KMS-11 (cell line): ENCODE data around the gene IQCE.

ENCODE experiments used
- H2AFZ ChIP-seq: fragments of 200-600 bp; sonication (generic); 2 replicates; pipeline ENCODE4 v1.6.1; 2016; ENCODE audit warnings: antibody characterized with exemption, mixed run types, low read depth
- H3K27ac ChIP-seq: fragments of 200-600 bp; sonication (generic); 2 replicates; pipeline ENCODE4 v1.6.1; 2016; ENCODE audit warnings: mild to moderate bottlenecking, mixed run types
- H3K27me3 ChIP-seq: fragments of 200-600 bp; sonication (generic); 2 replicates; pipeline ENCODE4 v1.6.1; 2017; ENCODE audit warnings: mild to moderate bottlenecking, low read depth, mixed run types, moderate library complexity; ENCODE audit not compliant: insufficient read depth
- H3K36me3 ChIP-seq: fragments of 200-600 bp; sonication (generic); 2 replicates; pipeline ENCODE4 v1.6.1; 2017; ENCODE audit warnings: mild to moderate bottlenecking, mixed run types; ENCODE audit not compliant: insufficient read depth
- H3K4me1 ChIP-seq: fragments of 200-600 bp; sonication (generic); 2 replicates; pipeline ENCODE4 v1.6.1; 2016; ENCODE audit warnings: mild to moderate bottlenecking, low read depth, mixed run types; ENCODE audit not compliant: poor library complexity, severe bottlenecking
- H3K4me2 ChIP-seq: fragments of 200-600 bp; sonication (generic); 2 replicates; pipeline ENCODE4 v1.7.0; 2016; ENCODE audit warnings: mild to moderate bottlenecking, mixed run types
- H3K4me3 ChIP-seq: fragments of 200-600 bp; sonication (generic); IDR thresholded peaks from 2 replicates; pipeline ENCODE4 v1.6.1; 2017; ENCODE audit warnings: low read depth, low read length, mixed read lengths; ENCODE audit not compliant: insufficient read depth
- H3K79me2 ChIP-seq: fragments of 200-600 bp; sonication (generic); 2 replicates; pipeline ENCODE4 v1.6.1; 2016; ENCODE audit warnings: low read depth, mixed run types; ENCODE audit not compliant: insufficient read depth
- H3K9ac ChIP-seq: fragments of 200-600 bp; sonication (generic); 2 replicates; pipeline ENCODE4 v1.6.1; 2016; ENCODE audit warnings: mild to moderate bottlenecking, mixed run types
- H4K20me1 ChIP-seq: fragments of 200-600 bp; sonication (generic); 2 replicates; pipeline ENCODE4 v1.6.1; 2016; ENCODE audit warnings: mild to moderate bottlenecking, mixed run types; ENCODE audit not compliant: insufficient read depth
- TF ChIP-seq, protein P1 (sequence below): fragments of 200-600 bp; sonication (generic); conservative IDR thresholded peaks from 2 replicates; pipeline ENCODE4 v1.6.1; 2017; ENCODE audit warnings: low read depth, mild to moderate bottlenecking, antibody characterized with exemption, low read length, moderate library complexity, mixed read lengths

The IQCE gene

DNA sequence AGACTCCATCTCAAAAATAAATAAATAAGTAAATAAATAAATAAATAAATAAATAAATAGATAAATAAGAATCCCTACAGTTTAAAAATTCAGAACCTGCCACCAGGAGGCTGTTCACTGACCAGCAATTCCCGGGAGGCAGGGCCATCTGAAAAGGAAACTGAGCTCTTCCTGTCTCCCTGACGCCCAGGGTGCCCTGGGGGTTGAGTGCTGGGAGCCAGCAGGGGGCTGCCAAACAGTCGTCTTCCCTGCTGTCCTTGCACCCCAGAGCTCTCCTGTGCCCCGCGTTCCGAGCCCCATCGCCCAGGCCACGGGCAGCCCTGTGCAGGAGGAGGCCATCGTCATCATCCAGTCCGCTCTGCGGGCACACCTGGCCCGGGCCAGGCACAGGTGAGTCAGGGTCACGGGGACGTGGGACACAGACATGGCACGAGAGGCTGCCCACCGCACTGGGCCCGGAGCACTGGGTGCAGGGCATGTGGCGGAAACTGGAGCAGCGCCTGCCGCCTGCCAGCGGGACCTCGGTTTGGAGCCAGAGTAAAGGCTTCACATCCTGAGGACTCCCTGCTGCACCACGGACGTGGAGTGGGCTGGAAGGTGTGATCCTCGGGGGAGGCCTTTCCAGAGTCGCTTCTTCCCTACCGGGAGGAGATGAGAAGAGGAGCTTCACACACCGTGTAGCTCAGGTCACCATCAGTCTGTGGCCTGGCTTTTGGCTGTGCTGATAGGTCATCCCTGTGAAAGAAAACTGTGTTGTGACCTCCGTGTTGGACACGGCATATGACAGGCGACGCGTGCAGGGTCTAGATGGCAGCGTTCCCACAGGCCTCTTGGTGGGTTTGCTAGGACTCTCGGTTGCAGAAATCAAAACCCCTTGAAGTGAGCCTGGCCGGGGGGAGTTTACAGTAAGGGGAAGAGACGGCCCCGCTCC, 47.1 kb downstream of the IQCE start:
- Histone ChIP-seq H3K36me3 (no peaks in the 10 kb centered on the region), H3K4me3 (no peak overlapping the region), H3K9ac (no peak overlapping the region), H3K79me2 (no peaks in the 10 kb centered on the region), H4K20me1 (no peaks in the 10 kb centered on the region), H3K27me3 (no peaks in the 10 kb centered on the region), H3K4me2 (no peak overlapping the region), H3K27ac (no peak overlapping the region), H3K4me1 (no peaks in the 10 kb centered on the region), H2AFZ (no peak overlapping the region)
- TF ChIP-seq, protein P1, sequence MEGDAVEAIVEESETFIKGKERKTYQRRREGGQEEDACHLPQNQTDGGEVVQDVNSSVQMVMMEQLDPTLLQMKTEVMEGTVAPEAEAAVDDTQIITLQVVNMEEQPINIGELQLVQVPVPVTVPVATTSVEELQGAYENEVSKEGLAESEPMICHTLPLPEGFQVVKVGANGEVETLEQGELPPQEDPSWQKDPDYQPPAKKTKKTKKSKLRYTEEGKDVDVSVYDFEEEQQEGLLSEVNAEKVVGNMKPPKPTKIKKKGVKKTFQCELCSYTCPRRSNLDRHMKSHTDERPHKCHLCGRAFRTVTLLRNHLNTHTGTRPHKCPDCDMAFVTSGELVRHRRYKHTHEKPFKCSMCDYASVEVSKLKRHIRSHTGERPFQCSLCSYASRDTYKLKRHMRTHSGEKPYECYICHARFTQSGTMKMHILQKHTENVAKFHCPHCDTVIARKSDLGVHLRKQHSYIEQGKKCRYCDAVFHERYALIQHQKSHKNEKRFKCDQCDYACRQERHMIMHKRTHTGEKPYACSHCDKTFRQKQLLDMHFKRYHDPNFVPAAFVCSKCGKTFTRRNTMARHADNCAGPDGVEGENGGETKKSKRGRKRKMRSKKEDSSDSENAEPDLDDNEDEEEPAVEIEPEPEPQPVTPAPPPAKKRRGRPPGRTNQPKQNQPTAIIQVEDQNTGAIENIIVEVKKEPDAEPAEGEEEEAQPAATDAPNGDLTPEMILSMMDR = no peak

DNA sequence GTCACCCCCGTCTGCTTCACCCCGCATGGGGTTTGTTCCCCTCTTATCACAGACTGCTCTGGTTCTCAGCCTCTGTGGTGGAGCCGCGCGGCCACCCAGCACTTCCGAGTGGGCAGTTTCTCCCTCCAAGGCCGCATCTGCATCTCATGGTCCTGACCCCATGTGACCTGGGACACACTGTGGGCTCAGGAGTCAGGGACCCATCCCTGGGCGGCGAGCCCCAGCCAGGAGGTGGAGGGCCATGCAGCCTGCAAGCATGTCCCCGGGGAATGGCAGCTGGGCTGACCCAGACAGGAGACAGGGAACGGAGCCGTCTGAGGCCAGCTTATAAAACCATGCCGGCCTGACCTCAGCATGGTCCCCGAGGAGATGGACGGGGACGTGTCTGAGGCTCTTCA, 47.8 kb downstream of the IQCE start:
- no peak overlapping the region for H2AFZ ChIP-seq

DNA sequence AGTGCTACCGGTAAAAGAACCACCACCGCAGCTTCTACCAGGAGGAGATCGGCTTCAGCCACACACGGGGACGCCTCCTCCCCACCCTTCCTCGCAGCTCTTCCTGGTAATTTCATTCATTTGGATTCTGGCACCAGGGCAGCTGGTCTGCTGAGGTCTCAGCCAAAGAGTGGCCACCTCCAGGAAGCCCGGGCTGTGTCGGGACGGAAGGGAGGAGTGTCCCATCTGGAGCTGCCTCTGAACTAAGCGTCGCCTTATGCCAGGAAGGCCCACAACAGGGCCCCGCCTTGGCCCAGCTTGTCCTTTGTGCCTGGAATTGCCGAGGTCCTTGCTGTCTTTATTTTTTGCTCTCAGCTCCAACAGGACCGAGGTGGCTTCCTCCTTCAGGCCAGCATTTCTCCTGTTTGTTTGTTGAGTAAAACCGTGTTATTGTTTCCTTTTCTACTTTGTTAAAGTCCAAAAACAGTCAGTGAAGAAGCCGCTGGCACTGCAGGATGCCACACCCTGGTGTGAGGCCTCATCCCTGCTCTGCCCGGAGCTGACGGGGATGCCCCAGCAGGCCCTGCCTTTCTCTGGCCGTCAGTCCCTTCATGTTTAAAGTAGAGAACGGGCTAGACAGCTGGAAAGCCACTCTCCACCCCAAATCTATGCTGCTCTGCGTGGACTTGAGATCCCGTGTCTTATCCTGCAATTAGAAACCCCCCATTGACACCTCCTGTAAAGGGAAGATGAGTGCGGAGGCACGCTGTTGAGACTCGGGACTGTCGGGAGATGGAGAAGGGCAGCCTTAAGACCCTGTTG, 48.5 kb downstream of the IQCE start:
- H4K20me1 ChIP-seq = no peaks in the 10 kb centered on the region
- H3K27ac ChIP-seq = no peak overlapping the region
- no peak overlapping the region for H2AFZ ChIP-seq
- H3K4me2 ChIP-seq = no peak overlapping the region
- no peaks in the 10 kb centered on the region for H3K27me3 ChIP-seq
- no peaks in the 10 kb centered on the region for H3K4me1 ChIP-seq
- TF ChIP-seq, protein P1 = no peak
- H3K4me3 ChIP-seq = no peak overlapping the region
- H3K79me2 ChIP-seq = no peaks in the 10 kb centered on the region
- H3K9ac ChIP-seq = no peak overlapping the region
- no peaks in the 10 kb centered on the region for H3K36me3 ChIP-seq

More for the DNA sequence above, 47.8 kb downstream of the IQCE start:
- Histone ChIP-seq H3K9ac (no peak overlapping the region), H3K79me2 (no peaks in the 10 kb centered on the region), H3K4me3 (no peak overlapping the region), H3K27me3 (no peaks in the 10 kb centered on the region), H3K4me2 (no peak overlapping the region), H3K27ac (no peak overlapping the region), H3K36me3 (no peaks in the 10 kb centered on the region), H4K20me1 (no peaks in the 10 kb centered on the region), H3K4me1 (no peaks in the 10 kb centered on the region)
- TF ChIP-seq, protein P1 = no peak

DNA sequence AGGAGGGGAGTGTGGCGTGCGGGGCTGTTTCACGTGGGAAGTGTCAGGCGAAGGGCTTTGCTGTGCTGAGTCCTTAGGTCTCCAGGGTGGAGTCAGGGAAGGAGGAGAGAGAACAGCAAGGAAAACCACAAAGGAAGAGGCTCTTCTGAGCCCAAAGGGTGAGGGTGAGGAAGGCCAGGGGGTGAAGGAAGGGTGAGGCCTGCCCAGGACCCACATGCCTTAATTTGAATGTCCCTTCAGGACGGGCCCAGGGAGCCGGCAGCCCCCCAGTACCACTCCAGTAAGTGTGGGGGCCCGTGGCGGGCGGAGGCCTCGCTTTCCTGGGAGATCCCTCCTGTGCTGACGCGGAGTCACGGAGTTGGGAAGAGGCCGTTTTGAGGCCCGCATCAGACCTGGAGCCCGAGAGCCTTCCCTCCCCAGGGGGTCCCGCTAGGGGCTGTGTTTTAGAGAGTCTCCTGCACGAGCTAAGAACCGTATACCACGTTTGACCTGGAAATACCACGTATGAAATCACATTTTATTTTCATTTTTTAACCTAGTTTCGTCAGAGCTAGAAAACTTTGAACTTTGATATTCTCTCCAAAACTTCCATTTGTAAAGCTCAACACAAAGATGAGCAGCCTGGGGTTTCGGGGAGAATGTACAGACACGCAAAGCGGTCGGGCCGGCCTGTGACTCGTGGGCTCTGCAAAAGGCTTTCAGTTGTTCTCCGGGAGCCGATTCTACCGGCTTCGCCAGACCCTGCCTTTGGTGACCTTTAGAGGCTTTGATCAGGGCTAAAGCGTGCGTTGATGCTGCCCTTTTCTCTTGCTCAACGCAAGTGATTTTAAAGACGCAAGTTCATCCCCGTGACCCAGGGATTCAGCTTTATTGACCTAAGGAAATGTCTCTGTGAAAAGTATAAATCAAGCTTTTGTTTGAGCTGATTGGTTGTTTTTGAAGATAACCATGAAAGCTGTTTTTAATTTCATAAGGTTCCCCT, 49.4 kb downstream of the IQCE start:
- Histone ChIP-seq H4K20me1 (no peaks in the 10 kb centered on the region), H3K4me2 (no peak overlapping the region), H3K4me3 (no peak overlapping the region), H3K27me3 (no peaks in the 10 kb centered on the region), H3K4me1 (no peaks in the 10 kb centered on the region), H3K9ac (no peak overlapping the region), H3K36me3 (no peaks in the 10 kb centered on the region), H3K79me2 (no peaks in the 10 kb centered on the region), H3K27ac (no peak overlapping the region), H2AFZ (no peak overlapping the region)
- TF ChIP-seq, protein P1 = no peak
